Cardiac muscle cell (in vitro differentiated cells and primary cell): ENCODE results near the gene RGMB. TPM values are rescaled to one million over a fixed set of nuclear protein-coding genes. Genes with fewer than 3 reads are reported as not detected.

Experiments used
- DNase-seq, 2 donors: peaks; one replicate each; pipeline versions ENCODE4 v3.0.0 to v3.0.0-alpha.2; 2010 to 2017; ENCODE audit warnings: low read depth in 1 of 2, low spot score in 1 of 2
- H3K27ac ChIP-seq: fragments of 200-600 bp; sonication (generic); 2 replicates; pipeline ENCODE4 v1.5.1; 2016
- H3K27me3 ChIP-seq: fragments of 200-600 bp; sonication (generic); 2 replicates; pipeline ENCODE4 v1.6.0; 2016; ENCODE audit warnings: control low read depth
- H3K36me3 ChIP-seq: fragments of 200-600 bp; sonication (generic); 2 replicates; pipeline ENCODE4 v1.5.1; 2016; ENCODE audit warnings: control low read depth
- H3K4me1 ChIP-seq: fragments of 200-600 bp; sonication (generic); 2 replicates; pipeline ENCODE4 v1.8.1; 2017; ENCODE audit warnings: low read depth, mild to moderate bottlenecking, mixed run types
- H3K4me3 ChIP-seq: fragments of 200-600 bp; sonication (generic); 2 replicates; pipeline ENCODE4 v1.5.1; 2016; ENCODE audit warnings: mild to moderate bottlenecking
- H3K9me3 ChIP-seq: fragments of 200-600 bp; sonication (generic); 2 replicates; pipeline ENCODE4 v1.5.1; 2017; ENCODE audit warnings: low read depth, mild to moderate bottlenecking, control low read depth
- polyA plus RNA-seq: library from polyadenylated mRNA; unstranded; fragments of >200 nt; fragmentation: Nextera tagmentation; extraction: Ambion mirVana; gene quantifications from 2 replicates; pipeline ENCODE4 v1.2.1, GENCODE V29; 2016
- total RNA-seq: library from RNA; depleted of rRNA; stranded (reverse); fragments of >200 nt; gene quantifications from 2 replicates; pipeline ENCODE4 v1.2.3, GENCODE V29; 2016
- TF ChIP-seq, protein P1 (sequence below): IDR thresholded peaks from 2 replicates; pipeline ENCODE4 v1.5.1; 2012; ENCODE audit warnings: low read depth, mild to moderate bottlenecking, low read length

Gene RGMB, protein sequence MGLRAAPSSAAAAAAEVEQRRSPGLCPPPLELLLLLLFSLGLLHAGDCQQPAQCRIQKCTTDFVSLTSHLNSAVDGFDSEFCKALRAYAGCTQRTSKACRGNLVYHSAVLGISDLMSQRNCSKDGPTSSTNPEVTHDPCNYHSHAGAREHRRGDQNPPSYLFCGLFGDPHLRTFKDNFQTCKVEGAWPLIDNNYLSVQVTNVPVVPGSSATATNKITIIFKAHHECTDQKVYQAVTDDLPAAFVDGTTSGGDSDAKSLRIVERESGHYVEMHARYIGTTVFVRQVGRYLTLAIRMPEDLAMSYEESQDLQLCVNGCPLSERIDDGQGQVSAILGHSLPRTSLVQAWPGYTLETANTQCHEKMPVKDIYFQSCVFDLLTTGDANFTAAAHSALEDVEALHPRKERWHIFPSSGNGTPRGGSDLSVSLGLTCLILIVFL
- 15.6 and 18.4 TPM in 2 replicates for total RNA-seq
- polyA plus RNA-seq: 7.1 and 7.6 TPM in 2 replicates

DNA sequence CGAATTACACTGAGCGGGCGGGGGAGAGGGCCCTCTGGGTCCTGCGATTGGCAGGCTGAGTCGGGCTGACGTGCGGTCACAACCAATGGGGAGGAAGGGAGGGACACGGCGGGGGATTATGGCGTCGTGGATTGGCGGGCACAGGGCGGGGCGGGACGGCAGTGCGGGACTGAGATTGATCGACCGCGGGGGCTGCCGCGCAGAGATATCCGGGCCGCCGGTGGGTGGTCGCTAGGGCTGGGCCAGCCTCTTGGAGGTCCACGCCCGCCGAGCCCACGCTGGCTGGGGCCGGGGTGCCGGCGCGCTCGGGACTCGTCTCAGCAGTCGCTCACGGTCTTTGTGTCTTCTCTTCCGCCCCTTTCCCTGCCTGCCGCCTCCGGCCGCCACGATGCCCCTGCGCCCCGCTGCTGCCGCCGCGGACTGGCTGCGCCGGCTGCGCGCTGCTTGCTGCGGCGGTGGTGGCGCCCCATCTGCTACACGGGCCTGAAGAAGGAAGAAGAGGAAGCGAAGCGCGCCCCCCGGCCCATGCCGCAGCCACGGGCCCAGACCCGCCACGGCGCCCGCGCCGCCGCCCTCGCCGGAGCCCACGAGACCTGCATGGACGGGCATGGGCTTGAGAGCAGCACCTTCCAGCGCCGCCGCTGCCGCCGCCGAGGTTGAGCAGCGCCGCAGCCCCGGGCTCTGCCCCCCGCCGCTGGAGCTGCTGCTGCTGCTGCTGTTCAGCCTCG is at the start of gene RGMB:
RGMB (plus strand) TSS at position 200 of the 728 bp plus-strand sequence; CDS start at position 608, 408 bp downstream.
- Histone ChIP-seq H3K36me3 (no peaks in the 10 kb centered on the region), H3K27me3 (peaks cover 24% of the 10 kb centered on the region), H3K4me1 (peaks cover 10% of the 10 kb centered on the region), H3K4me3 (peak within 1 kb of the TSS; percentile 81), H3K27ac (peak within 1 kb of the TSS; percentile 88), H3K9me3 (no peaks in the 10 kb centered on the region)
- peak; percentile 99 to 100 for DNase-seq
- TF ChIP-seq, protein P1, sequence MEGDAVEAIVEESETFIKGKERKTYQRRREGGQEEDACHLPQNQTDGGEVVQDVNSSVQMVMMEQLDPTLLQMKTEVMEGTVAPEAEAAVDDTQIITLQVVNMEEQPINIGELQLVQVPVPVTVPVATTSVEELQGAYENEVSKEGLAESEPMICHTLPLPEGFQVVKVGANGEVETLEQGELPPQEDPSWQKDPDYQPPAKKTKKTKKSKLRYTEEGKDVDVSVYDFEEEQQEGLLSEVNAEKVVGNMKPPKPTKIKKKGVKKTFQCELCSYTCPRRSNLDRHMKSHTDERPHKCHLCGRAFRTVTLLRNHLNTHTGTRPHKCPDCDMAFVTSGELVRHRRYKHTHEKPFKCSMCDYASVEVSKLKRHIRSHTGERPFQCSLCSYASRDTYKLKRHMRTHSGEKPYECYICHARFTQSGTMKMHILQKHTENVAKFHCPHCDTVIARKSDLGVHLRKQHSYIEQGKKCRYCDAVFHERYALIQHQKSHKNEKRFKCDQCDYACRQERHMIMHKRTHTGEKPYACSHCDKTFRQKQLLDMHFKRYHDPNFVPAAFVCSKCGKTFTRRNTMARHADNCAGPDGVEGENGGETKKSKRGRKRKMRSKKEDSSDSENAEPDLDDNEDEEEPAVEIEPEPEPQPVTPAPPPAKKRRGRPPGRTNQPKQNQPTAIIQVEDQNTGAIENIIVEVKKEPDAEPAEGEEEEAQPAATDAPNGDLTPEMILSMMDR: no peak

DNA sequence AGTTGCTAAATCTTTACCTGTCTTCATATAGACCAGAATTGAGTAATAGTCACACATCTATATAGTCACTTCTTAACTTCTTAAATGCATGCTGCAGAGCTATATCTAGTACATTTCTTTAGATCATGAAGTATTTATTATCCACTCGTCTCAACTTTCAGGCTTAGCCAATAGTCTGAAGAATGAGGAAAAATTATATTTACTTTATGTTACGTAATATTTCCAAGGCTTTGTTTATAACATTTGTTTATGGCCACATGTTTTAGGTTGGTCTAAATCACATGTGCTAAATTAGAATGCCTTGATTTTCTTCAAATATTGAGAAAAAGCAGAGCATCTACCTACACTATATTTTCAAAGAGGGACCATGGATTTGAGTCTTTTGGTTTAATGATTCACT is 47.2 kb upstream of the RGMB start:
- H3K36me3 ChIP-seq: no peaks in the 10 kb centered on the region
- no peak overlapping the region for H3K27ac ChIP-seq
- H3K27me3 ChIP-seq: no peaks in the 10 kb centered on the region
- TF ChIP-seq, protein P1: no peak
- no peaks in the 10 kb centered on the region for H3K4me1 ChIP-seq
- no peak for DNase-seq
- H3K9me3 ChIP-seq: no peaks in the 10 kb centered on the region
- H3K4me3 ChIP-seq: no peak overlapping the region

DNA sequence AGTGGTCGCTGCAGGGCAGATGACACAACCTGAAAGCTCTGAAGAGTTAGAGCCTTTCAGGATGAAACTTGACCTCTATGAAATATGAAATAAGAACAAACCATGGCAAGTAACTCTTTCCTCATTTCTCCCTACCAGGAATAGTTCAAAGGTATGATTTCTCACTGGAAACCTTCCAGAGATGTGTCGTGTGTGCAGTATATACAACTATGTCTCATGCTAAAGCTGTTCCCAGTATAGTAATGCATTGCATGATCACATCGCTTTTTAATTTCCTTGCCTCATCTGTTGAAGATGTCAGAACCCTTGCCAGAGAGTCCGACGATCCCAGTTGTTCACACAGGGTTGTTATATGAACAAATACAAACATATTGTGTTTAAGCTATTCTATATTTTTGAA is 45.8 kb upstream of the RGMB start:
- no peaks in the 10 kb centered on the region for H3K9me3 ChIP-seq
- no peaks in the 10 kb centered on the region for H3K36me3 ChIP-seq
- no peak for DNase-seq
- no peak overlapping the region for H3K4me3 ChIP-seq
- H3K4me1 ChIP-seq: no peaks in the 10 kb centered on the region
- H3K27me3 ChIP-seq: no peaks in the 10 kb centered on the region
- TF ChIP-seq, protein P1: no peak
- no peak overlapping the region for H3K27ac ChIP-seq

DNA sequence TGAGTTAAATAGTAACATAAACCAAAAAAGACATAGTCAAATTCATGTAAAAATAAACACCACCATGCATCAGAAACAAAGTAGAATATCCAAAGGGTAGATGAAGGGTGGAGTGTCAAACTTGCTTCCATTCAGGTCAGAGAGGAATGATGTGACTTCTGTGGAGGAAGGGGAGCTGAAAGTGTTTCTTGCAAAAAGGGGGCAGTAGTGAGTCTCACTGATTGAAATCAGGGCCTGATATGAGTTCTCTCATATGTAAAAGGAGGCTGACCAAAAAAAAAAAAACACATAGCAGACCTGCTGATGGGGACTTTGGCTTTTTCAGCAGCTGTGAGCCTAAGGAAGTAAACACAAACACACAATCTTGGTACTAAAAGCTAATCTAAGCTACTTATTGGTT is 38.8 kb upstream of the RGMB start:
- Histone ChIP-seq H3K27me3 (no peaks in the 10 kb centered on the region), H3K36me3 (no peaks in the 10 kb centered on the region), H3K27ac (no peak overlapping the region), H3K4me3 (no peak overlapping the region), H3K9me3 (no peaks in the 10 kb centered on the region), H3K4me1 (no peaks in the 10 kb centered on the region)
- TF ChIP-seq, protein P1: no peak
- no peak for DNase-seq

DNA sequence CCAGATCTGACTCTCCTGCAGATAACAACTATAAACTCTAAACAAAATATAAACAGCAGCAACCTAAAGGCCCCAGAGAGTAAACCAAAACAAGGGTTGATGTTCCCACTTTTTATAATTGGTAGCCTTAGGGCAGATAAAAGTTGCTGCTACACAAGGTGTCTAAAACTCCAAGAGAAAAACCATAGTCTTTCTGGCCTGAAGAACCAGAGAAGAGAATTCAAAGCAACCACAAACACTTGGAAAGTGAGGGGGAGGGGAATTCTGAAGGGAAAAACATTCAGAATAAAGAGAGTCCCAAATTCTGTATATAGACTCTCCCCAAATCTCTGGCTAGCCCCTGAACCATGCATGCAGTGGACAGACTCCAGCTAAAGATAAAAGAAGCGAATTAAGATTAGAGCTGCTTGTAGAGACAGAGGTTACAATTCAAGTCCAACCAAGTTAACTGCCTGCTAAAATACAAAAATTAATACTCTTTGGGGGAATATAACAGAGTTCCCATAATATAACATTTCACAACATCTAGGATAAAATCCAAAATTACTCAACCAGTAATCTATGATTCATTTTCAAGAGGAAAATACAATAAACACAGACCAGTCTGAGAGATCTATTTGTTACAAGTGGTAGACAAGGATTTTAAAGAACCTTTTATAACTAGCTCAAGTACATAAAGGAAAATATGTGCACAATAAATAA is 37.5 kb upstream of the RGMB start:
- Histone ChIP-seq H3K27me3 (no peaks in the 10 kb centered on the region), H3K9me3 (no peaks in the 10 kb centered on the region), H3K4me1 (no peaks in the 10 kb centered on the region), H3K27ac (no peak overlapping the region), H3K4me3 (no peak overlapping the region), H3K36me3 (no peaks in the 10 kb centered on the region)
- TF ChIP-seq, protein P1: no peak
- DNase-seq: peak in 1 of 2 donors; percentile 75
